WTC11 (cell line): ENCODE results near the gene NLN. TPM values are rescaled to one million over a fixed set of nuclear protein-coding genes. Genes with fewer than 3 reads are reported as not detected.

Source experiments
- ATAC-seq: fragments of 200-7000 bp; cut with Tn5 transposase; 2 replicates; pipeline ENCODE4 v1.10.0; 2021; ENCODE audit warnings: mild to moderate bottlenecking, moderate library complexity
- CTCF ChIA-PET: fragments of 300-600 bp; sonication (Branson Sonifier 250); formaldehyde crosslinking; loops from one replicate; lab custom pipeline; 2021; ENCODE audit warnings: antibody characterized with exemption; lab: Charles Lee
- POLR2A ChIA-PET: fragments of 350-600 bp; sonication (Branson Sonifier 250); formaldehyde crosslinking; loops from one replicate; lab custom pipeline; 2021; ENCODE audit warnings: antibody characterized with exemption; lab: Charles Lee
- DNase-seq: peaks from one replicate; pipeline ENCODE4 v3.0.0; 2021; ENCODE audit warnings: low spot score
- H3K27ac Mint-ChIP-seq: 2 replicates; pipeline ENCODE4 v1.8.0; 2021; ENCODE audit warnings: mixed read lengths
- H3K27me3 Mint-ChIP-seq: 2 replicates; pipeline ENCODE4 v1.8.0; 2021; ENCODE audit warnings: low read depth, mild to moderate bottlenecking, moderate library complexity, mixed read lengths
- H3K36me3 Mint-ChIP-seq: 2 replicates; pipeline ENCODE4 v1.8.0; 2021; ENCODE audit warnings: mixed read lengths
- H3K4me1 Mint-ChIP-seq: 2 replicates; pipeline ENCODE4 v1.8.0; 2022; ENCODE audit warnings: mixed read lengths
- H3K4me3 Mint-ChIP-seq: 2 replicates; pipeline ENCODE4 v1.8.0; 2021; ENCODE audit warnings: mild to moderate bottlenecking, moderate library complexity, mixed read lengths
- H3K9me3 Mint-ChIP-seq: 2 replicates; pipeline ENCODE4 v1.8.0; 2021; ENCODE audit warnings: mixed read lengths
- AFF4 ChIP-seq: sonication (generic); formaldehyde crosslinking; IDR thresholded peaks from 2 replicates; pipeline ENCODE4 v1.8.1; 2023; ENCODE audit warnings: mild to moderate bottlenecking, missing genetic modification reagents, borderline replicate concordance
- AR ChIP-seq: fragments of 250-450 bp; sonication (Bioruptor Pico); IDR thresholded peaks from 2 replicates; pipeline ENCODE4 v1.9.0; 2021; ENCODE audit warnings: mild to moderate bottlenecking
- CREM ChIP-seq: sonication (generic); formaldehyde crosslinking; IDR thresholded peaks from 2 replicates; pipeline ENCODE4 v1.8.1; 2022; ENCODE audit warnings: mild to moderate bottlenecking, missing genetic modification reagents, moderate library complexity
- E2F1 ChIP-seq: sonication (generic); formaldehyde crosslinking; IDR thresholded peaks from 2 replicates; pipeline ENCODE4 v1.8.0; 2022; ENCODE audit warnings: mild to moderate bottlenecking, missing genetic modification reagents
- E2F5 ChIP-seq: sonication (generic); formaldehyde crosslinking; IDR thresholded peaks from 2 replicates; pipeline ENCODE4 v1.8.1; 2022; ENCODE audit warnings: mild to moderate bottlenecking, moderate library complexity, missing genetic modification reagents
- ERG ChIP-seq: fragments of 250-450 bp; sonication (Bioruptor Pico); IDR thresholded peaks from 2 replicates; pipeline ENCODE4 v1.8.0; 2021; ENCODE audit warnings: mild to moderate bottlenecking
- FOXP4 ChIP-seq: sonication (generic); formaldehyde crosslinking; IDR thresholded peaks from 2 replicates; pipeline ENCODE4 v1.8.0; 2022; ENCODE audit warnings: mild to moderate bottlenecking, missing genetic modification reagents
- IRF1 ChIP-seq: sonication (generic); formaldehyde crosslinking; IDR thresholded peaks from 2 replicates; pipeline ENCODE4 v1.8.0; 2023; ENCODE audit warnings: missing genetic modification reagents
- MAX ChIP-seq: sonication (generic); formaldehyde crosslinking; IDR thresholded peaks from 2 replicates; pipeline ENCODE4 v1.8.0; 2022; ENCODE audit warnings: mild to moderate bottlenecking, missing genetic modification reagents
- MLX ChIP-seq: sonication (generic); formaldehyde crosslinking; IDR thresholded peaks from 2 replicates; pipeline ENCODE4 v1.8.1; 2023; ENCODE audit warnings: mild to moderate bottlenecking, missing genetic modification reagents, moderate library complexity
- MXD4 ChIP-seq: fragments of 250-450 bp; sonication (Bioruptor Pico); IDR thresholded peaks from 2 replicates; pipeline ENCODE4 v1.8.0; 2021; ENCODE audit warnings: mild to moderate bottlenecking, moderate library complexity, borderline replicate concordance
- OVOL2 ChIP-seq: fragments of 250-450 bp; sonication (Bioruptor Pico); IDR thresholded peaks from 2 replicates; pipeline ENCODE4 v1.9.0; 2021; ENCODE audit warnings: mild to moderate bottlenecking, borderline replicate concordance
- PRDM15 ChIP-seq: sonication (generic); formaldehyde crosslinking; IDR thresholded peaks from 2 replicates; pipeline ENCODE4 v1.8.0; 2022; ENCODE audit warnings: missing genetic modification reagents
- SMAD4 ChIP-seq: sonication (generic); formaldehyde crosslinking; IDR thresholded peaks from 2 replicates; pipeline ENCODE4 v1.8.0; 2022; ENCODE audit warnings: mild to moderate bottlenecking, missing genetic modification reagents
- TEAD1 ChIP-seq: sonication (generic); formaldehyde crosslinking; IDR thresholded peaks from 2 replicates; pipeline ENCODE4 v1.8.0; 2022; ENCODE audit warnings: mild to moderate bottlenecking, missing genetic modification reagents
- ZNF317 ChIP-seq: sonication (generic); formaldehyde crosslinking; IDR thresholded peaks from 2 replicates; pipeline ENCODE4 v1.8.1; 2023; ENCODE audit warnings: low read depth, mild to moderate bottlenecking, moderate library complexity, missing genetic modification reagents, borderline replicate concordance
- ZSCAN18 ChIP-seq: fragments of 250-450 bp; sonication (Bioruptor Pico); IDR thresholded peaks from 2 replicates; pipeline ENCODE4 v2.1.2; 2022; ENCODE audit warnings: mild to moderate bottlenecking, moderate library complexity
- total RNA-seq: library from RNA; stranded (reverse); gene quantifications from 3 replicates; pipeline ENCODE4 v1.2.3, GENCODE V29; 2021

Gene NLN
- total RNA-seq, 1 experiment from 2014 or later, result 163 TPM

GRCh38 chr5:65801352-65801783 is 79.4 kb downstream of the NLN start:
- no peaks in the 10 kb centered on the region for H3K27me3 Mint-ChIP-seq
- ChIA-PET POLR2A (no interaction called here), CTCF (no interaction called here)
- H3K4me1 Mint-ChIP-seq, result no peaks in the 10 kb centered on the region
- ATAC-seq (no peak), DNase-seq (no peak)
- H3K36me3 Mint-ChIP-seq, result peaks cover 61% of the 10 kb centered on the region
- H3K27ac Mint-ChIP-seq, result peak overlapping the region; percentile 17; the same call in 1 of the 2 replicates
- H3K9me3 Mint-ChIP-seq, result no peaks in the 10 kb centered on the region
- no peak overlapping the region for H3K4me3 Mint-ChIP-seq
- TF ChIP-seq OVOL2 (CRISPR knock-in tag) (no peak), ZSCAN18 (no peak), MAX (CRISPR knock-in tag) (no peak), SMAD4 (CRISPR knock-in tag) (no peak), ZNF317 (CRISPR knock-in tag) (no peak), IRF1 (CRISPR knock-in tag) (no peak), AR (CRISPR knock-in tag) (no peak), TEAD1 (CRISPR knock-in tag) (no peak), AFF4 (no peak), MXD4 (no peak), FOXP4 (CRISPR knock-in tag) (no peak), ERG (CRISPR knock-in tag) (no peak), MLX (CRISPR knock-in tag) (no peak), E2F5 (no peak), E2F1 (CRISPR knock-in tag) (no peak), CREM (CRISPR knock-in tag) (no peak), PRDM15 (CRISPR knock-in tag) (no peak)
